Adrenal gland (tissue), 12 donors: ENCODE measurements around the gene GDAP2. TPM values are rescaled to one million over a fixed set of nuclear protein-coding genes. Genes with fewer than 3 reads are reported as not detected.
"Not testable (repeated sequence)": the region's sequence is repeated elsewhere in the genome, so short reads cannot be mapped to it uniquely, and the experiment has no call there.

Source experiments
- DNase-seq, 7 donors: peaks; one replicate each; pipeline ENCODE4 v3.0.0-alpha.2; 2019 to 2020
- H3K27ac ChIP-seq, 5 donors: fragments of 200-600 bp; sonication (generic) in 4 of 5; 1 replicate in 3 of 5; 2 replicates in 2 of 5; pipeline versions ENCODE4 v1.5.1 to v1.8.0; 2016 to 2020; ENCODE audit warnings: mild to moderate bottlenecking in 1 of 5
- H3K27me3 ChIP-seq: fragments of 200-600 bp; 2 replicates; pipeline ENCODE4 v1.8.0; 2021
- H3K36me3 ChIP-seq, 2 donors: fragments of 200-600 bp; replicated peaks in 1 of 2; 1 replicate in 1 of 2; 2 replicates in 1 of 2; pipeline versions ENCODE4 v1.5.1 to v1.8.0; 2018 to 2022
- H3K4me1 ChIP-seq, 2 donors: fragments of 200-600 bp; replicated peaks in 1 of 2; 1 replicate in 1 of 2; 2 replicates in 1 of 2; pipeline versions ENCODE4 v1.5.1 to v1.8.0; 2018 to 2021
- H3K4me3 ChIP-seq, 4 donors: fragments of 200-600 bp; sonication (generic) in 3 of 4; one replicate each; pipeline ENCODE4 v1.5.1; 2016 to 2018
- H3K9me3 ChIP-seq, 3 donors: fragments of 200-600 bp; sonication (generic) in 1 of 3; replicated peaks in 1 of 3; 1 replicate in 2 of 3; 2 replicates in 1 of 3; pipeline versions ENCODE4 v1.5.1 to v1.8.0; 2016 to 2021
- CTCF ChIP-seq, 6 experiments: fragments of 450-650 bp in 4 of 6; fragments of 200-600 bp in 2 of 6; sonication (generic) in 1 of 6; IDR thresholded peaks; 1 replicate in 5 of 6; 2 replicates in 1 of 6; pipeline versions ENCODE4 v1.5.1 to v1.8.0; 2016 to 2021; ENCODE audit warnings: antibody characterized with exemption in 6 of 6, mild to moderate bottlenecking in 2 of 6, moderate library complexity in 1 of 6
- POLR2A ChIP-seq, 2 donors: fragments of 450-650 bp; IDR thresholded peaks; one replicate each; pipeline ENCODE4 v1.6.1; 2017; ENCODE audit warnings: antibody characterized with exemption in 2 of 2, mild to moderate bottlenecking in 2 of 2, moderate library complexity in 1 of 2
- WGBS, 4 donors: extraction: QIAGEN DNeasy Blood & Tissue Kit in 2 of 4; methylation state at CpG; one replicate each; pipeline versions ENCODE4 v1.1.5 to v1.1.7; 2013 to 2017; 5-methylcytosine and 5-hydroxymethylcytosine counted together
- intact Hi-C, 2 donors: fragments of 100-400 bp; cut with DNase I; formaldehyde crosslinking; loops; one replicate each; pipeline versions ENCODE4 v1.14.1 to v1.15.0; 2022 to 2023
- polyA plus RNA-seq, 3 donors: library from polyadenylated mRNA; stranded (reverse); fragments of 200-250 nt in 2 of 3; fragments of 350-450 nt in 1 of 3; fragmentation: Illumina TruSeq in 1 of 3; extraction: RNeasy Lipid Tissue Mini Kit (QIAGEN cat#74804) in 1 of 3; gene quantifications; one replicate each; pipeline ENCODE4 v1.2.3, GENCODE V29; 2013 to 2014
- total RNA-seq, 9 donors: library from RNA; depleted of rRNA in 4 of 9; stranded (reverse); fragments of >200 nt in 4 of 9; fragments of 120-200 nt in 1 of 9; fragmentation: NEBNext Ultra II Directional in 1 of 9; extraction: Animal tissue kit (Norgen Biotek cat#: 25700) in 1 of 9; gene quantifications; one replicate each; pipeline versions ENCODE4 v1.1.0 to v1.2.4, GENCODE V29; 2013 to 2023
- donor health status: healthy with polysubstance abuse.
- donor health status: Bipolar disorder and iron deficiency.
- donor health status: DM: yes; HTN: yes; CAD: no.
- donor health status: DM: no; HTN: no; CAD: no.
- donor health status: DM: no; HTN: no; CAD: no.
- donor health status: DM: yes; HTN: yes; CAD: no.

The GDAP2 gene
- total and polyA plus RNA-seq, 12 donors = 2.2 to 34.2 (median 22.4) TPM

- Histone ChIP-seq H3K9me3 (no peaks in the 10 kb centered on the region), H3K27me3 (no peaks in the 10 kb centered on the region), H3K36me3 (no peaks in the 10 kb centered on the region), H3K4me1 (peaks cover 7 to 32% of the 10 kb centered on the region in 2 donors), H3K4me3 (no peak overlapping the region), H3K27ac (no peak overlapping the region)
- intact Hi-C loops = no loop called here
- WGBS, 4 donors = 83 to 91% (median 87%) methylated on average over 3 of the region's 3 CpGs
- no peak for DNase-seq
- TF ChIP-seq CTCF (IDR thresholded peaks at IDR 0.05) = no peak
- TF ChIP-seq POLR2A (IDR thresholded peaks at IDR 0.05) = no peak
These were observed 3.4 kb downstream of the GDAP2 start for GRCh38 chr1:117925981-117926380.

- H3K27ac ChIP-seq, H3K4me3 ChIP-seq, H3K9me3 ChIP-seq, intact Hi-C loops, DNase-seq, H3K27me3 ChIP-seq: not testable (repeated sequence)
- 87 to 95% (median 91%) methylated on average over 5 to 7 of the region's 7 CpGs for WGBS, 4 donors
- H3K4me1 ChIP-seq = peaks cover 0 to 17% of the 10 kb centered on the region in 2 donors
- peaks cover 0 to 12% of the 10 kb centered on the region in 2 donors for H3K36me3 ChIP-seq
These were observed 6.7 kb downstream of the GDAP2 start for GRCh38 chr1:117922717-117923116.

- H3K27me3 ChIP-seq = no peaks in the 10 kb centered on the region
- no peak overlapping the region for H3K4me3 ChIP-seq
- no peak for DNase-seq
- H3K4me1 ChIP-seq = peaks cover 0 to 10% of the 10 kb centered on the region in 2 donors
- H3K36me3 ChIP-seq = peaks cover 0 to 19% of the 10 kb centered on the region in 2 donors
- no peak overlapping the region for H3K27ac ChIP-seq
- 93 to 98% (median 96%) methylated on average over 2 of the region's 2 CpGs for WGBS, 4 donors
- H3K9me3 ChIP-seq = no peaks in the 10 kb centered on the region
- intact Hi-C loops = no loop called here
- TF ChIP-seq POLR2A (IDR thresholded peaks at IDR 0.05) (no peak), CTCF (IDR thresholded peaks at IDR 0.05) (no peak)
These were observed 7.4 kb downstream of the GDAP2 start for GRCh38 chr1:117921991-117922390.

- H3K27ac ChIP-seq = no peak overlapping the region
- no peaks in the 10 kb centered on the region for H3K4me1 ChIP-seq
- H3K9me3 ChIP-seq = no peaks in the 10 kb centered on the region
- intact Hi-C loops = no loop called here
- no peak for DNase-seq
- no peaks in the 10 kb centered on the region for H3K27me3 ChIP-seq
- H3K36me3 ChIP-seq = peaks cover 0 to 33% of the 10 kb centered on the region in 2 donors
- H3K4me3 ChIP-seq = no peak overlapping the region
- TF ChIP-seq CTCF (IDR thresholded peaks at IDR 0.05) = no peak
- no peak for TF ChIP-seq POLR2A (IDR thresholded peaks at IDR 0.05)
These were observed 10.0 kb downstream of the GDAP2 start for GRCh38 chr1:117919376-117919775.

- TF ChIP-seq CTCF (IDR thresholded peaks at IDR 0.05) (no peak), POLR2A (IDR thresholded peaks at IDR 0.05) (no peak)
- Histone ChIP-seq H3K4me1 (no peaks in the 10 kb centered on the region), H3K27ac (no peak overlapping the region), H3K9me3 (no peaks in the 10 kb centered on the region), H3K36me3 (peaks cover 0 to 51% of the 10 kb centered on the region in 2 donors), H3K4me3 (no peak overlapping the region), H3K27me3 (no peaks in the 10 kb centered on the region)
- DNase-seq = no peak
- intact Hi-C loops = no loop called here
These were observed 18.4 kb downstream of the GDAP2 start for GRCh38 chr1:117911051-117911450.
